ENCODE data around the gene JAG1. TPM values are rescaled to one million over a fixed set of nuclear protein-coding genes. Genes with fewer than 3 reads are reported as not detected.

JAG1 gene
- total RNA-seq, 4 donors from 2014 or later = 34.3 to 81.9 (median 45.7) TPM

DNA sequence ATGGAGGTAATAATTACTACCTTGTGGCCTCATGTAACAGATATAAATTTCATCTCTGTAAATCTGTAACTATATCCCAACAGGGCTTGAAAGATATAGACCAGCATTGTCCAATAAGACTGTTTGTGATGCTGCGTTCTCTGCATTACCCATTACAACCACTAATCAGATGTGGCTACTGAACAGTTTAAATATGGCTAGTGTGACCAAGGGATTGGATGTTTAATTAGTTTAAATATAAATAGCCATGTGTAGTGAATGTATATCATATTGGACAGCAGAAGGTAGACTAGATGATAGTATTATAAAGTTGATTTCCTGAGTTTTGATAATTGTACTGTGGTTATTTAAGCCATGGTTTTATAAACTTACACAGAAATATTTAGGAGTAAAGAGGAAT is 27.8 kb upstream of the JAG1 start:
- no peak for ATAC-seq
- Histone ChIP-seq H3K4me1 (no peaks in the 10 kb centered on the region), H3K9me3 (no peaks in the 10 kb centered on the region), H3K36me3 (no peaks in the 10 kb centered on the region), H3K27me3 (no peaks in the 10 kb centered on the region), H3K4me3 (no peak overlapping the region), H3K27ac (no peak overlapping the region)
- WGBS, 2 donors (ENCODE audit: low coverage in 1 of 2) = 100% methylated on average over 1 of the region's 1 CpG
- TF ChIP-seq CTCF (IDR thresholded peaks at IDR 0.05) (no peak), POLR2AphosphoS5 (IDR thresholded peaks at IDR 0.05) (no peak), EP300 (IDR thresholded peaks at IDR 0.05) (no peak), POLR2A (IDR thresholded peaks at IDR 0.05) (no peak)

GRCh38 chr20:10699941-10700340 is 26.1 kb upstream of the JAG1 start:
- H3K36me3 ChIP-seq = no peaks in the 10 kb centered on the region
- H3K9me3 ChIP-seq = no peaks in the 10 kb centered on the region
- WGBS, 2 donors (ENCODE audit: low coverage in 1 of 2) = 100% methylated on average over 2 of the region's 2 CpGs; no CpG with 5 or more reads in 1 of the 2 donors
- H3K27ac ChIP-seq = no peak overlapping the region
- TF ChIP-seq POLR2A (IDR thresholded peaks at IDR 0.05) (no peak), CTCF (IDR thresholded peaks at IDR 0.05) (no peak), POLR2AphosphoS5 (IDR thresholded peaks at IDR 0.05) (no peak), EP300 (IDR thresholded peaks at IDR 0.05) (no peak)
- ATAC-seq = no peak
- no peaks in the 10 kb centered on the region for H3K27me3 ChIP-seq
- H3K4me1 ChIP-seq = no peaks in the 10 kb centered on the region
- no peak overlapping the region for H3K4me3 ChIP-seq

DNA sequence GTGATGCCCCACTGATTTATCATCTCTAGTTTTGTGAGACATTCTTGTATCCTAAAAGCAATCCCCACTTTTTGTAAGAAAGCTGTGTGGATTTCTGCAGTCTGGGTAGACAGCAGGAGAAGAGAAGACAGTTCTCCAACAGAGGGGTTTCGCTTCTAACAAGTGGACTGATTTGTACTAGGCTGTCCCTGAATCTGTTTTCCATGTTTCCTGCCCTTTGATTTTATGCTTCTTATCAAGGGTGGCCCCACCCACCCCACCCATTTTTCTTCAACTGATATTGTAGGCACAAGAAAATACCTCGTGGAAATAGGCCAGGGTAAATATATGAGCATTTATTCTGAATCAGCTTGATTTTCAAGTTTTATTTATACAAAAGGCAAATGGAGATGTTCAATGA is 25.7 kb upstream of the JAG1 start:
- Histone ChIP-seq H3K4me1 (no peaks in the 10 kb centered on the region), H3K27me3 (no peaks in the 10 kb centered on the region), H3K36me3 (no peaks in the 10 kb centered on the region), H3K27ac (no peak overlapping the region), H3K9me3 (no peaks in the 10 kb centered on the region), H3K4me3 (no peak overlapping the region)
- ATAC-seq = no peak
- TF ChIP-seq EP300 (IDR thresholded peaks at IDR 0.05) = no peak
- TF ChIP-seq POLR2A (IDR thresholded peaks at IDR 0.05) = no peak
- no peak for TF ChIP-seq CTCF (IDR thresholded peaks at IDR 0.05)
- no peak for TF ChIP-seq POLR2AphosphoS5 (IDR thresholded peaks at IDR 0.05)
- 78% methylated on average over 2 of the region's 2 CpGs; no CpG with 5 or more reads in 1 of the 2 donors for WGBS, 2 donors (ENCODE audit: low coverage in 1 of 2)

- Histone ChIP-seq H3K27ac (no peak overlapping the region), H3K4me3 (no peak overlapping the region), H3K27me3 (no peaks in the 10 kb centered on the region), H3K4me1 (no peaks in the 10 kb centered on the region), H3K36me3 (no peaks in the 10 kb centered on the region), H3K9me3 (no peaks in the 10 kb centered on the region)
- WGBS, 2 donors (ENCODE audit: low coverage in 1 of 2) = 83% methylated on average over 1 of the region's 5 CpGs; no CpG with 5 or more reads in 1 of the 2 donors
- ATAC-seq = no peak
- no peak for TF ChIP-seq POLR2A (IDR thresholded peaks at IDR 0.05)
- TF ChIP-seq CTCF (IDR thresholded peaks at IDR 0.05) = peak in 1 of 4 experiments; percentile 21
These were observed 22.9 kb upstream of the JAG1 start for GRCh38 chr20:10696650-10697049.

DNA sequence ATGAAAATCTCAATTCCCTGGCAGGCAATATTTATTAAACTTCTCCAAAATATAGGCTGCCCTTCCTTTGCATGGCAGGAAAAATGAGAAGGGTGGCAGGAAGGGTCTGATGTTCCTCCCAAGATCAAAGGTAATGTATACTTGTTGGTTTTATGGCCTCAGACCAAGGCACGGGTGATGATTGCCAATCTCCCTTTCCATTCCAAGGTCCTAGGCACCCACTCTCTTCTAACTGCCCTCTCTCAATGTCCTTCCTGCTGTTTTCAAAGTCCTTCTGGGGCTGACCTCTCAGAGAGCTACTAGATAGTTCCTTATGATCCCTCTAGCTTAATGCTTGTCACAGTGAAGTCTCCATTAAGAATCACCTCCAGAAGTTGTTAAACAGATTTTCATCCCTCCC is 15.6 kb upstream of the JAG1 start:
- ATAC-seq = no peak
- WGBS, 2 donors (ENCODE audit: low coverage in 1 of 2) = 63 to 100% methylated on average over 1 of the region's 1 CpG
- Histone ChIP-seq H3K4me3 (no peak overlapping the region), H3K9me3 (no peaks in the 10 kb centered on the region), H3K27ac (no peak overlapping the region), H3K4me1 (no peaks in the 10 kb centered on the region), H3K27me3 (no peaks in the 10 kb centered on the region), H3K36me3 (no peaks in the 10 kb centered on the region)
- TF ChIP-seq CTCF (IDR thresholded peaks at IDR 0.05) (no peak), POLR2AphosphoS5 (IDR thresholded peaks at IDR 0.05) (no peak), POLR2A (IDR thresholded peaks at IDR 0.05) (no peak), EP300 (IDR thresholded peaks at IDR 0.05) (no peak)
